GM12892 (cell line): ENCODE results near the gene GRIA1.

Source experiments
- POLR2A ChIP-seq: IDR thresholded peaks from 2 replicates; pipeline ENCODE4 v1.6.1; 2011; ENCODE audit warnings: low read depth, low read length, control low read depth
- TAF1 ChIP-seq: IDR thresholded peaks from 2 replicates; pipeline ENCODE4 v1.6.1; 2011; ENCODE audit warnings: low read depth, mild to moderate bottlenecking, control low read depth, low read length, borderline replicate concordance

GRCh38 chr5:153520137-153520536 is 29.7 kb downstream of the GRIA1 start:
- TF ChIP-seq POLR2A (no peak), TAF1 (no peak)
